ENCODE data around the gene CNIH1.
A peak's percentile ranks its signal among the peaks of the same experiment; 100 is the strongest.

The CNIH1 gene

DNA sequence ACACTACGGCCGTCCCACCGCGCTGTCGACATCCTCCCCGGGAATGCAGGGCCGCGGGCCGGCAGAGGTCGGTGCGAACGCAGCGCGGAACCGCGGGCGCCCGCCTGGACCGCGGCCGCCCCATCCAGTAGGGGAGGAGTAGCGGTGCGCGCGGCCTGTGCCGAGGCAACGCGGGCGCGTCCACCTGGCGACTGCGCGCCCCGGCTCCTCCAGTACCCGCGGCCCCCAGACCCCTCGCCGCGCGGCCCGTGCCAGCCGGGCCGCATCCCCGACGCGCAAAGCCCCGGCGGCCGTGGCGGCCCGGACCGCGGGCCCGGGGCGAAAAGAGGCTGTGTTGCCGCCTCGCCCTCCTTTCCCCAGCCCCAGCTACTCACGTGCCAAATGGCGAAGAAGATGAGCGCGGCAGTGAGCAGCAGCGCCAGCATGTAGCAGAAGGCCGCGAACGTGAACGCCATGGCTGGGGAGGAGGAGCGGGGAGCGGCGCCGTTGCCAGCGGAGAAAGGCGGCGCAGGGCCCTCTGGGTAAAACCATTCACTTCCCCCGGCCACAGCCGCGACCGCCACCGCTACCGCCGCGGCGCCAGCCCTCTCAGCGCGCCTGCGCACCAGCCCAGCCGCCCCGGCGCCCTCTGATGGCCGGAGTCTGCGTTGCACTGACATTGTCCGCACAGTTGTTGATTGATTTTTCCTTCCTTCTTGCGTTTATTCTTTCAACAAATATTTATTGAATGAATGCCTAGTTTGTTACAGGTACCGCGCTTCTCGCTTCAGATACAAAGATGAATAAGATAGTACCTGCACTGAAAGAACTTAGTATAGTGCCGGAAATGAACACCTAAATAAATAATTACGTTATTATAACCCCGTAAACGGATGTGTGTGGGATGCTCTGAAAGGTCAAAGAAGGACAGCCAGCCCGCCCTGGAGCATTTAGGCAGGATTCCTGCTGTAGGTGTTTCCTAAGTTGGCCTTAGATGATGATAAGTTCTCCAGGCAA lies at the start of gene CNIH1:
CNIH1 (minus strand) TSS at position 502 of the 996 bp plus-strand sequence; CDS start at position 455, 47 bp downstream.
- DNase-seq (ENCODE audit: low spot score): peak; percentile 99

- no peak for DNase-seq (ENCODE audit: low spot score)
Measured at GRCh38 chr14:54490445-54491175, 49.4 kb upstream of the CNIH1 start.

DNA sequence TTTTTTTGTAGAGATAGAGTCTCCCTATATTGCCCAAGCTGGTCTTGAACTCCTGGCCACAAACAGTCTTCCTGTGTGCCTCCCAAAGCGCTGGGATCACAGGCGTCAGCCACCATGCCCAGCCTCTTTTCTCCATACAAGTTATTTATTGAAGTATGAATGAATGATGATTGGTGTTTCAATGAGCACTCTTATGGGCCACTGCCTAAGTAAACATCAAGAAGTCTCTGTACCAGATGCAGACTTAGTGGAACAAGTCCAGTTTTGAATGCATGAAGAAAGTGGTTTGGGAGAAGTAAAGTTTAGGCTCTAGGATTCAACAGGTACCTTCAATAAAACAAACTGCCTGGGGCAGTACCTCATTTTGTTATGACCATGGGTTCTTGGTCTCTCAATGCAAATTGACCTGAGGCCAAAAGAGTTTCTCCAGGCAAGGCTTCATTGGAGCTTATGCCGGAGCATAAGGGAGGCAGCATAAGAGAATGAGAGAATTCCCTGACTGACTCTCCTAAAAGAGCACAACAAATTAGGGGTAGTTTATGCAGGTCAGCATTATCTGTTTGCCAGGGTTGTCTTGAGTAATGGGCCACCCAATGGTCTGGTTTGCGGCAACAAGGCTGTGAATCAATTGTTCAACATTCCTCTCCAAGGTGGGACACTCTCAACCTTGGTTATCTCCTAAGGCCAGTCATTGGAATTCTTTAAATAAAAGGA lies 48.7 kb upstream of the CNIH1 start:
- no peak for DNase-seq (ENCODE audit: low spot score)

DNA sequence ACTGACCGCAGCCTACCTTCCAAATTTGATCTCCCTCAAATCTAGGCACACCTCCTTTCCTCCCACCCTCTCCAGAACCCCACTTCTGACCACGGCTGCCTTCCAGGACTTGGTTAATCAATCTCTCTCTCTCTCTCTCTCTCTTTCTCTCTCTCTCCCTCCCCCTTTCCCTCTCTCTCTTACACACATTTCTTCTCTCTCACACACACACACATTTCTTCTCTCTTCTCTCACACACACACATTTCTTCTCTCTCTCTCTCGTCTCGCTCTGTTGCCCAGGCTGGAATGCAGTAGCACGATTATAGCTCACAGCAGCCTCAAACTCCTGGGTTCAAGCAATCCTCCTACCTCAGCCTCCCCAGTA lies 48.1 kb upstream of the CNIH1 start:
- DNase-seq (ENCODE audit: low spot score): no peak

DNA sequence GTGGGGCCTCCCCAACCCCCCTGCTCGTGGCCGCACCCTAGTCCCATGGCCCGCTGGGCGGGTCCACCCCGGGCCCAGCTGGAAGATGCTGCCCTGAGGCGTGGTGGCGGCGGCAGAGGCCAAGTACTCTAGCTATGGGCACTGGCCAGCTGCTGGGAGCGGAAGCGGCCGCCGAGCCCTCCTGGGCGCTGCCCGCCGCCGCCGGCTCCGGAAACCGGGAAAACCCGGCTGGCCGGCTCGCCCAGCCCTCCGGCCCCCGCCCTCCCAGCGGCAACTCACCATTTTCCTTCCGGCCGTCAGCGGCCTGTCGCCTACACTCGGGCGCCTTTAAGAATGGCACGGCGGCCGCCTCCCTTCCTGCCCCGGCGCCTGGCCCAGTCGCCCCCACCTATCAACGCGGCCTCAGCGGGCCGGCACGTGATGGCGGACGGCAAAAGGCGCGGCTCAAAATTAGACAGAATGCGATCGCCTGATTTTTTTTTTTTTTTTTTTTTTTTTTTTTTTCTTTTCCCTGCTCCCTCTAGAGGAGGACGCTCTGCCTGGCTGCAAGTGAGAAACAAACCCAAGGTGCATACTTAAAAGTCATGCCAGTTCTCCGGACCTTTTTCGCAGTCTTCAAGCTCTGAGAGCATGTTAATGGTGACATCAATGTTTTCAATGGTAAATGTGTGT lies 47.6 kb upstream of the CNIH1 start, which contains the start of gene GMFB:
GMFB (minus strand) TSS at position 335 of the 672 bp plus-strand sequence; CDS start at position 282, 53 bp downstream.
- DNase-seq (ENCODE audit: low spot score): peak; percentile 94

GRCh38 chr14:54488318-54488645 lies 47.1 kb upstream of the CNIH1 start:
- no peak for DNase-seq (ENCODE audit: low spot score)

DNA sequence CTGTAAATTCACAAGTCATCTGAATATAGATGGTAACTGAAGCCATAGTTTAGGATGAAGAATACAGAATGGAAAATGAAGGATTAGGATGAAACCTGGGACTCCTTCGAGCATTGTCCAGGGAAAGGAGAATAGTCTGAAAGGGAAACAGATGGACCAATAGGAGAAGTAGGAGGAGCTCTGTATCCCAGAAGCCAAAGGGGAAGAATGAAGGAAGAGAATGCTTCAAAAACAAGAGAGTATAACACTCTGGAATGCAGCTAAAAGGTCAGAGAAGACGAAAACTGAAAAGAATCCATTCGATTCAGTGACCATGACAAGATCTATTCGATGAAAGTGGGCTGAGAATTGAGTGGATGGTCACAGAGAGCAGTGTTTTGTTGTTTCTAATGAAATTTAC lies 46.6 kb upstream of the CNIH1 start:
- DNase-seq (ENCODE audit: low spot score): peak; percentile 46

DNA sequence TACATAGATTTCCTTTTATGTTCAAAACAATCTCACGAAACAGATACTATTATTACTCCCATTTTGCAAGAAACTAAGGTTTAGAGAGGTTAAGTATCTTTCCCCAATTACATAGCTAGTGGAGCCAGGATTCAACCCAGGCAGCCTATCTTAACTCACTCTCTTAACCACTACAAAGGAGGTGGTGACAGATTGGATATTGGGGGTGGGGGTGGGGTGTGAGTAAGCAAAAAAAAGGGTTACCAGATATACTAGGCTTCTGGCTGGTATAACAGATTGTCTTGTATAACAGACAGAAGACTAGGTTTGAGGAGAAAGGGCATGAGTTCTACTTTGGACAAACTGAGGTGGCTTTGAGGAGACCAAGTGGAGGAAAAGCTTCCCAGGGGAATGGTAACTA lies 45.5 kb upstream of the CNIH1 start:
- no peak for DNase-seq (ENCODE audit: low spot score)

DNA sequence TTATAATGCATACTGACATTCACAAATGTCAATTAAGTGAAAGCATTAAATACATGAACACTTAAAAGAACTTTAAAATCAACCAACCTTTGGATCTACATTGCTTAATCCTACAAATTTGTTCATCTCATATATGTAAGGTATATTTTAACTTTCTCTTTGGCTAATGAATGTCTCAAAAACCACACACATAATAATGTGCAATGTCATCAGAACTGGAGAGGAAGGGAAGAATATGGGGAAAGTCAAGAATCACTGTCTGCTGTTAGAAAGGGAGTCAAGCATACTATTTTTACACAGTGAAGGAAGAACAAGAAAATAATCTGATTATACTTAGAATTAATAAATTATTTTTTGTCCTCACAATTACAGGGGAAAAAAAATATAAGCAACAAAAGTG lies 42.7 kb upstream of the CNIH1 start:
- no peak for DNase-seq (ENCODE audit: low spot score)

- no peak for DNase-seq (ENCODE audit: low spot score)
Measured at GRCh38 chr14:54483073-54483745, 42.0 kb upstream of the CNIH1 start.

GRCh38 chr14:54481695-54482094 lies 40.5 kb upstream of the CNIH1 start:
- DNase-seq (ENCODE audit: low spot score): no peak

GRCh38 chr14:54480830-54481562 lies 39.8 kb upstream of the CNIH1 start:
- DNase-seq (ENCODE audit: low spot score): no peak

DNA sequence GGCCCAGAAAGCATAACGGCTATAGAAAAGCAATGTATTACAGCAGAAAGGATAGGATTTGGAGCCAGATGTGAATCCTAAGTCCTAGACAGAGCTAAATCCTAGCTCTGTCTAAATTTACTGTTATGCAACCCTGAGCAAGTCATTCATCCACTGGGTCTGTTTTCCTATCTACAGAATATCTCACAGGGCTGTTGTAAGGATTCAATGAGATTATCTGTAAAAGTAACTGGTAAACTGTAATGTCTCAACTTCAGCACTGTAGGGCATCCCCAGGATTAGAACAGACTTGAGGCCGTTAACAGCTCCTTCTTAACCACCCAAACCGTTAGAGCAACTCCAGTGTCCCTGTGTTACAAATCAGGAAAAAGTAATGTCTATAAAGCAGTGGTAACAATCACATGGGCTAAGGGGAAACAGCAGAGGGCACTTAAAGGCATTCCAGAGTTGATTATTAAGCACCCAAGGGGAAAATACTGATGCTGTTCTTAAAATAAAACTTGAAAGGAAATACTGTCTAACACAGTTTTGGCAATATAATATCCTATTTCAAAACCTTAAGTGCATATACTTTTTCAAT lies 37.6 kb upstream of the CNIH1 start:
- DNase-seq (ENCODE audit: low spot score): no peak

- DNase-seq (ENCODE audit: low spot score): no peak
Measured at GRCh38 chr14:54475911-54476310, 34.7 kb upstream of the CNIH1 start.

DNA sequence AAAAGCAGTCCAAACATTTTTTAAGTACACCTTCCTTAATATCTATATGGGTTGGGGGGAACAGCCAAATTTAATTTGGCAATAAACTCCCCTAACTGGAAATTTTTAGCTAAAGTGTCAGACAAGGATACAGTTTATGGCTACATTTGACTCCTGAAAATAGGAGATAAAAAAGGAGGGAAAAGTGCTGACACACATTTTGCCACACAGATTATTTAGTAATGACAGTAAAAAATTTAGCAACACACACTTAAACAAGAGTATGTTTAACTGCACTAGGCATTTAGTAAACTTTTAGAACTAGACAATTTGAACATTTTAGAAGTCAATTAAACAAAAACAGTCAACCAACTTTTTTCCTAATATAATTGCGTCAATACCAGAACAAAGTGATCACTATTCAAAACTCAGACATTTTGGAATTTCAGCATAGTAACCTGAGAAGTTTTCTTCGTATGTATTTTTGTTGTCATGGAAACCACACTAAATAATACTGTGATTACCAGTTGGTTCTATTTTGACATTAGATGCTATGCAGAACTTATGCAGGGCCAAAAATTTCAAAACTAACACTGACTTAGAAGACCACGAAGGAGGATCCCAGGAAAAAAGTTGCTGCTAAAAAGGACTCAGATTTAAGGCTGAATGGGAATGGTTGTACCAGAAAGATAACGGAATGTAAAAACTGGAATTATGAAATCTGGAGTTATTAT lies 34.2 kb upstream of the CNIH1 start:
- DNase-seq (ENCODE audit: low spot score): no peak

DNA sequence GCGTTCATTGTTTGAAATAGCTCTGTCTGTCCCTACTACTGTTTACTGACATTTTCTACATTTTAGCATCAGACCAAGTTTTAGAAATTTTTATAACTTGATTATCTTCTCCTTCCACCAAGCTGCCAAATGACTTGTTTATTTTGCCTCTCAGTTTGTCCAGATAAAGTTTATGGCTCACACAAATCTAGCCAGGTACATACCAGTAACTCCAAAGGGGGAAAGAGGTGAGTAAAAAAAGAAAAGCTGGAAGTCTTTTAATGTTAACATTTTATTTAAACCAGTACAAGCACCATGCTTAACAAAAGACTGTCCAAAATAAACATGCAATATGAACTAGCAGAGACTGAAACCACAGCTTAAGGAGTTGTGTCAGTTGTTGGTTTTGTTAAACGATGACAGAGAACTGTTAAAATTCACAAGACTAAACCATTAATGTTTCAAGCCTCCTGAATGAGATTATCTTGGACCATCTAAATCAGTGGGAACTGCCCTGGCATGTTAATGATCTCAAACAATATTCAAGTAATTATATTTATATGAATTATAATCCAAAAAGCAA lies 33.1 kb upstream of the CNIH1 start:
- DNase-seq (ENCODE audit: low spot score): no peak

DNA sequence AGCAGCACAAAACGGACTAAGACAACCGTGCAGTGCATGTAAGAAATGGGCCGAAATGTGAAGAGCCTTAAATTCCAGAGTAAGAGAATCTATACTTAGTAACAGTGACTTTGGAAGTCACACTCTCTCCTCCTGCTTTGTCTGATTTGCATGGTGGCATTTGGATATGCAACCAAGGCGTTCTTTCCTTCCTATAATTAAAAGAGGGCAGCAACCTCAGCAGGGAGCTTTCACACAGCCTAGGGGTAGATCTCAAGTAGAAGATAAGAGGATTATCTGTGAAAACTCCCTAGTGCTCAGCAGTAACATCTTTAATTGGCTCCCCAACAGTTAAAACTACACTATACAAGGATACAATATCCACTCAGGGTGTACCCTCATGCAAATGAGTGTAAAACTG lies 31.1 kb upstream of the CNIH1 start:
- DNase-seq (ENCODE audit: low spot score): peak; percentile 76

- DNase-seq (ENCODE audit: low spot score): no peak
Measured at GRCh38 chr14:54471641-54472040, 30.5 kb upstream of the CNIH1 start.

- DNase-seq (ENCODE audit: low spot score): no peak
Measured at GRCh38 chr14:54470701-54471100, 29.5 kb upstream of the CNIH1 start.

Measured in D341Med (cell line).